Keratinocyte (primary cell): ENCODE results near the gene THRB.

Experiments
- CTCF ChIP-seq, 3 experiments: IDR thresholded peaks in 1 of 3; conservative IDR thresholded peaks in 1 of 3; optimal IDR thresholded peaks in 1 of 3; 2 replicates in 2 of 3; 3 replicates in 1 of 3; pipeline versions ENCODE3 to v1.5.1; 2011; ENCODE audit warnings: low read length in 3 of 3, mild to moderate bottlenecking in 3 of 3, moderate library complexity in 2 of 3, control low read depth in 1 of 3, inconsistent platforms in 1 of 3; ENCODE audit not compliant: insufficient read depth in 2 of 3; ENCODE audit errors: extremely low read depth in 1 of 3
- EZH2 ChIP-seq: IDR thresholded peaks from one replicate; pipeline ENCODE4 v1.6.1; 2012; ENCODE audit warnings: inconsistent platforms, mild to moderate bottlenecking, low read length, moderate library complexity

- TF ChIP-seq CTCF (optimal IDR thresholded peaks at IDR 0.05 in 1 of 3, IDR thresholded peaks at IDR 0.05 in 1 of 3, conservative IDR thresholded peaks at IDR 0.05 in 1 of 3; ENCODE audit: extremely low read depth in 1 of 3, insufficient read depth in 2 of 3, low read length in 3 of 3): no peak
- TF ChIP-seq EZH2: no peak
Observed at GRCh38 chr3:24439021-24439420, 55.6 kb downstream of the THRB start.
